ENCODE results near the gene CAPN13.

The CAPN13 gene

DNA sequence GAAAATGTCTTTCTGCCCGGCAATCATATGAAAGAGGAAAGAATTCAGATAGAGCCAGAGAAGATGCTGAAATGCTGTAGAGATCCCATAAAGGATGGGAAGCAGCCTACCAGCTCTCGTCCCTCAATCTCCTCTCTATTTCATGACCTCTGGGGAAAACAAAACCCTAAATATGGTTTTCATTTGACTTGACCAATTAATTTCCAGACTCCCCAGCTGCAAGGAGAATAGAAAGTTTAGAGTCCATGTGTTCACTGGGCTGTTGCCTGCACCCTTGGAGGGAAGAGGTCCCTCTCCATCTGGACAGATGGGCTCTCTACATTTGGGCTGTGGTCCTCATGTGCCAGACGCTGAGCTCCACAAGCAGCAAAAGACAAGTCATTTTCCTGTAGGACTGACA is 40.6 kb downstream of the CAPN13 start:
- Histone ChIP-seq H3K79me2 (ENCODE audit: control insufficient read depth, low read length) (no peaks in the 10 kb centered on the region), H3K4me3 (ENCODE audit: low read length) (no peak overlapping the region), H3K4me2 (ENCODE audit: low read length) (no peak overlapping the region), H4K20me1 (ENCODE audit: control insufficient read depth, insufficient read depth, low read depth, low read length) (no peaks in the 10 kb centered on the region), H3K27ac (ENCODE audit: low read depth, low read length) (no peak overlapping the region), H3K27me3 (ENCODE audit: control insufficient read depth, low read length) (0 out of 2 replicates have a peak, but pooled peaks cover 5% of the 10 kb centered on the region), H3K36me3 (ENCODE audit: control insufficient read depth, low read length) (no peaks in the 10 kb centered on the region), H3K9me2 (replicated peaks; ENCODE audit: control insufficient read depth, low read length) (no peaks in the 10 kb centered on the region), H3K4me1 (ENCODE audit: control insufficient read depth, low read length) (no peaks in the 10 kb centered on the region), H3K9me3 (ENCODE audit: control insufficient read depth, insufficient read depth, low read length) (no peaks in the 10 kb centered on the region), H3F3A (ENCODE audit: control insufficient read depth, insufficient read depth) (no peaks in the 10 kb centered on the region)
- TF ChIP-seq, protein P1, sequence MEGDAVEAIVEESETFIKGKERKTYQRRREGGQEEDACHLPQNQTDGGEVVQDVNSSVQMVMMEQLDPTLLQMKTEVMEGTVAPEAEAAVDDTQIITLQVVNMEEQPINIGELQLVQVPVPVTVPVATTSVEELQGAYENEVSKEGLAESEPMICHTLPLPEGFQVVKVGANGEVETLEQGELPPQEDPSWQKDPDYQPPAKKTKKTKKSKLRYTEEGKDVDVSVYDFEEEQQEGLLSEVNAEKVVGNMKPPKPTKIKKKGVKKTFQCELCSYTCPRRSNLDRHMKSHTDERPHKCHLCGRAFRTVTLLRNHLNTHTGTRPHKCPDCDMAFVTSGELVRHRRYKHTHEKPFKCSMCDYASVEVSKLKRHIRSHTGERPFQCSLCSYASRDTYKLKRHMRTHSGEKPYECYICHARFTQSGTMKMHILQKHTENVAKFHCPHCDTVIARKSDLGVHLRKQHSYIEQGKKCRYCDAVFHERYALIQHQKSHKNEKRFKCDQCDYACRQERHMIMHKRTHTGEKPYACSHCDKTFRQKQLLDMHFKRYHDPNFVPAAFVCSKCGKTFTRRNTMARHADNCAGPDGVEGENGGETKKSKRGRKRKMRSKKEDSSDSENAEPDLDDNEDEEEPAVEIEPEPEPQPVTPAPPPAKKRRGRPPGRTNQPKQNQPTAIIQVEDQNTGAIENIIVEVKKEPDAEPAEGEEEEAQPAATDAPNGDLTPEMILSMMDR (IDR thresholded peaks at IDR 0.05; ENCODE audit: low read depth, low read length, poor library complexity, severe bottlenecking) = no peak
- no peak for TF ChIP-seq EZH2phosphoT487 (IDR thresholded peaks at IDR 0.05; ENCODE audit: borderline replicate concordance, low read length)

DNA sequence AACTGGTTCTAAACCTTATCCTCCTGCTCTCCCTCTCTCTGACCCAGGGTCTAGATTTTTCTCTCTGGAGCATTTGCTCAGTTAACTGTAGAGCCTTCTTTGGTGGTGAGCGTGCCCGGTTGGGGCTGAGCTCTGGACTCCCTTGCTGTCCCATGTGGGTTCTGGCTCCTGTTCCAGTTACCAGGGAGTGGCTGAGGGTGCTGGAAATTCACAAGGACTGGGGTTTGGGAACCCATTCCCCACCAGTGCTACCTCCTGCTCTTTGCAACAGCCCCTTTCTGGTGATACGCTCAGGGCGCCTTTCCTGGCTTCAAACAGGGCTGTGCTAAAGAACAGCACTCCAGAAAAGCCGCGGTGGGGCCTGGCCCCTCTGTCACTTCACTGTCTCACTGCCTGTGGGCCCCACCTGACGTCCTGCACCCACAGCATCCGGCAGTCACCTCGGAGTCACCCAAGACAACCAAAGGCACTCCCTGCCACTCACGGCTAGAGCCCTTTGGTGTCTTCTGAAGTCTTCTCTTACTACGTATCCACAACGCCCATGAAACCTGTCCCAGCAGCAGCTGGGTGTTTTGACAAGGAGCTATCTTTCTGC is 41.3 kb downstream of the CAPN13 start:
- H3K27me3 ChIP-seq (ENCODE audit: control insufficient read depth, low read length) = 0 out of 2 replicates have a peak, but pooled peaks cover 5% of the 10 kb centered on the region
- H4K20me1 ChIP-seq (ENCODE audit: control insufficient read depth, insufficient read depth, low read depth, low read length) = no peaks in the 10 kb centered on the region
- TF ChIP-seq, protein P1 (IDR thresholded peaks at IDR 0.05; ENCODE audit: low read depth, low read length, poor library complexity, severe bottlenecking) = no peak
- no peak for TF ChIP-seq EZH2phosphoT487 (IDR thresholded peaks at IDR 0.05; ENCODE audit: borderline replicate concordance, low read length)
- no peaks in the 10 kb centered on the region for H3K4me1 ChIP-seq (ENCODE audit: control insufficient read depth, low read length)
- H3K79me2 ChIP-seq (ENCODE audit: control insufficient read depth, low read length) = no peaks in the 10 kb centered on the region
- H3K9me3 ChIP-seq (ENCODE audit: control insufficient read depth, insufficient read depth, low read length) = no peaks in the 10 kb centered on the region
- no peaks in the 10 kb centered on the region for H3K36me3 ChIP-seq (ENCODE audit: control insufficient read depth, low read length)
- H3K27ac ChIP-seq (ENCODE audit: low read depth, low read length) = no peak overlapping the region
- H3K4me2 ChIP-seq (ENCODE audit: low read length) = no peak overlapping the region
- no peaks in the 10 kb centered on the region for H3K9me2 ChIP-seq (replicated peaks; ENCODE audit: control insufficient read depth, low read length)
- H3K4me3 ChIP-seq (ENCODE audit: low read length) = no peak overlapping the region
- H3F3A ChIP-seq (ENCODE audit: control insufficient read depth, insufficient read depth) = no peaks in the 10 kb centered on the region

DNA sequence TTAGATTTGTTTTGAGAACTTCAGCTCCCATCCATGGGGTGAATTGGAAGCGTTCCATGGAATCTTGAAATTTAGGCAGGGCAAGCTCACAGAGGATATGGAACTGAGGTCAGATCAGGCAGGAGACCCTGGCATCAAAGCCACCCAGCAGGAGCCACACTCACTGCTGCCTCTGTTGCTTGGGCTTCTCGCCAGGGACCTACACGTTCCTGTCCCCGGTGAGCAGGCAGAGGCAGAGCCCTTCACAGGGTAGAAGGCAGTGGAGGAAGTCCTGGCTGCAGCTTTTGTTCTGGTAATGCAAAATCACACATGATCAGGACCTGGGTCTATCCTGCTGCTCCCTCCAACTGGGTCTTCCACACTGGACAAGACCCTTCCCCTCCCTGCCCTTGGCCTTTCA is 42.1 kb downstream of the CAPN13 start:
- no peaks in the 10 kb centered on the region for H3F3A ChIP-seq (ENCODE audit: control insufficient read depth, insufficient read depth)
- H3K9me3 ChIP-seq (ENCODE audit: control insufficient read depth, insufficient read depth, low read length) = no peaks in the 10 kb centered on the region
- no peak overlapping the region for H3K4me3 ChIP-seq (ENCODE audit: low read length)
- H4K20me1 ChIP-seq (ENCODE audit: control insufficient read depth, insufficient read depth, low read depth, low read length) = no peaks in the 10 kb centered on the region
- H3K27ac ChIP-seq (ENCODE audit: low read depth, low read length) = no peak overlapping the region
- TF ChIP-seq EZH2phosphoT487 (IDR thresholded peaks at IDR 0.05; ENCODE audit: borderline replicate concordance, low read length) = no peak
- TF ChIP-seq, protein P1 (IDR thresholded peaks at IDR 0.05; ENCODE audit: low read depth, low read length, poor library complexity, severe bottlenecking) = no peak
- no peaks in the 10 kb centered on the region for H3K36me3 ChIP-seq (ENCODE audit: control insufficient read depth, low read length)
- no peaks in the 10 kb centered on the region for H3K79me2 ChIP-seq (ENCODE audit: control insufficient read depth, low read length)
- H3K27me3 ChIP-seq (ENCODE audit: control insufficient read depth, low read length) = 0 out of 2 replicates have a peak, but pooled peaks cover 5% of the 10 kb centered on the region
- H3K4me2 ChIP-seq (ENCODE audit: low read length) = no peak overlapping the region
- H3K9me2 ChIP-seq (replicated peaks; ENCODE audit: control insufficient read depth, low read length) = no peaks in the 10 kb centered on the region
- no peaks in the 10 kb centered on the region for H3K4me1 ChIP-seq (ENCODE audit: control insufficient read depth, low read length)
